ENCODE results near the gene NRDE2.
"Not testable (repeated sequence)": the region's sequence is repeated elsewhere in the genome, so short reads cannot be mapped to it uniquely, and the experiment has no call there.

Gene NRDE2

DNA sequence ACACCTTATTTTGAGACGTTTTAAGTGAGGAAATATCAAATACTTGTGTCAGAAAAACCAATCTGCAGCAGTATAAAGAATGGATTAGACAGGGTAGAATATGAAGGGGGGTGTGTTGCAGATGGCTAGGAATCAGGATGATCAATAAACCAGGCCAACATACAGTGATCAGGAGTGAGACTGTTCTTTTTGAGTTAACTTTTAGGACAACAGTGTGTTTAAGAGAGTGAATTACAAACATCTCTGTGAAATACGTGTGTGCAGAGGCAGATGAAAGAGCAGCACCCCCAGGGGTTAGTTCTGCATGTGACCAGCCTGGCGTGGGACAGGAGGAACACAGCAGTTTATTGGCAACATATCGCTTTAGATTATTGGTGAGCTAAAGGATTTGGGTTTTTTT lies 10.6 kb upstream of the NRDE2 start:
- DNase-seq, result no peak

DNA sequence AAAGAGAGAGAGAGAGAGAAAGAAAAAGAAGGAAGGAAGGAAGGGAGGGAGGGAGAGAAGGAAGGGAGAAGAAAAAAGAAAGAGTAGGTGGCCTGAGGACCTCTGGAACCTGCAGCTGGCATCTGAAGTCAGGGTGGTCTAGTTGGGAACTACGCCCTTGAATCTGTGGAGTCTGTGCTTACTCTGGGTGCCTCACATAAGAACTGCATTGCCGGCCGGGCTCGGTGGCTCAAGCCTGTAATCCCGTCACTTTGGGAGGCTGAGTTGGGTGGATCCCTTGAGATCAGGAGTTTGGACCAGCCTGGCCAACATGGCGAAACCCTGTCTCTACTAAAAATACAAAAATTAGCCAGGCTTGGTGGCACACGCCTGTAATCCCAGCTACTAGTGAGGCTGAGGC lies 10.0 kb upstream of the NRDE2 start:
- DNase-seq, result no peak

DNA sequence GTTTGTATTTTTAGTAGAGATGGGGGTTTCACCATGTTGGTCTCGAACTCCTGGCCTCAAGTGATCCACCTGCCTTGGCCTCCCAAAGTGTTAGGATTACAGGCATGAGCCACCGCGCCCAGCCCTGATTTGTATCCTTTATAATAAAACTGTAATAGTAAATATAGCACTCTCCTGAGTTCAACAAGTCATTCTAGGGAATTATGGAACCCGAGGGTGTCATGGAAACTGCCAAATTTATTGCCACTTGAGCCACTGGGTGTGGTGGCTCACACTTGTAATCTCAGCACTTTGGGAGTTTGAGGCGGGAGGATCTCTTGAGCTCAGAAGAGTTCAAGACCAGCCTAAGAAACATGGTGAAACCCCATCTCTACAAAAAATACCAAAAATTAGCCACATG lies 9.5 kb upstream of the NRDE2 start:
- DNase-seq, result not testable (repeated sequence)

DNA sequence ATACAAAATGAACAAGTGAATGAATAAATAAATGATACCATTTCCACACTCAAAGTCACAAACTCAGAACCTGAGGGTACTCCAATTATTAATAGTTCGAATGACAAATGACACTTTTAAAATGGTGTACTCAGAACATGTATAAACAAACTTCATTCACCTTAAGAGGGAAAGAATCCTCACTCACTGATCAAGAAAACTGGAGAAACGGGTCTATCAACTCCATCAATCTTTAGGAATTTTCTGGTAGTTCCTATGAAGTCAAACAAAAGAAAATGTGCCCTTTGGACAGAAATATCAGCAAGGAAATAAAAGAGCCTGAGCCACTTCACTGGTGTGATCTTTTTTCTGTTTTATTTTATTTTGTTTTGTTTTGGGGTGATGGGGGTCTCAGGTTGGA lies 5.2 kb upstream of the NRDE2 start:
- DNase-seq, result no peak

DNA sequence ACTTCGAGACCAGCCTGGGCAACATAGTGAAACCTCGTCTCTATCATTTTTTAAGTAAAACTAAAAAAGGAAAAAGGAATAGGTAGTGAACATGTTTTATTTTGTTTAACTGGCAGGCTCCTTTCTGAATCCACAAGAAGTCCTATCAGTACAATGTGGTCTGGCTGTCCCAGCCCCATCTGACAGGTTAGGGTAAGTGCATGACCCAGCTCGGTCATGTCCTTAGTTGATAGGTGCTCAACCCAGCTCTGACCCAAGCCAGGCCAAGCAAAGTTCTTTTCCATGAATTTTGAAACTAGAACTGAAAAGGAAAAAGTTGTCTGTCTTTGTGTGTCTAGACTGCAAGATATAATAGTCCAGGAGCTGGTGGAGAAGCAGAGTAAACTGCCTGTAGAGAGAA lies 4.7 kb upstream of the NRDE2 start:
- no peak for DNase-seq

DNA sequence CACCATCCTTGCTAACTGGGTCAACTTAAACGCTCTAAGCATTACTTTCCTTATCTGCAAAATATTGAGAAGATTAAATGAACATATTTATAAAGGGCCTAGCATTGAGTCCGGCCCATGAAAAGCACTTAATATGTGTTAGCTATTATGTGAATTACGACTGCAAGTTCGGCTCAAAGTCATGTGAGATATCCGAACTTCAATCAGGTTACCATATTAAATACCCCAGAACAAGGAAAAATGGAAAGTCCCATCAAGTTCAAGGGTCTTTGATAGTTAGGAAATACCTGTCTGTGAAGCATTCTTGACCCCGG lies 487 bp upstream of the NRDE2 start:
- DNase-seq, result no peak

DNA sequence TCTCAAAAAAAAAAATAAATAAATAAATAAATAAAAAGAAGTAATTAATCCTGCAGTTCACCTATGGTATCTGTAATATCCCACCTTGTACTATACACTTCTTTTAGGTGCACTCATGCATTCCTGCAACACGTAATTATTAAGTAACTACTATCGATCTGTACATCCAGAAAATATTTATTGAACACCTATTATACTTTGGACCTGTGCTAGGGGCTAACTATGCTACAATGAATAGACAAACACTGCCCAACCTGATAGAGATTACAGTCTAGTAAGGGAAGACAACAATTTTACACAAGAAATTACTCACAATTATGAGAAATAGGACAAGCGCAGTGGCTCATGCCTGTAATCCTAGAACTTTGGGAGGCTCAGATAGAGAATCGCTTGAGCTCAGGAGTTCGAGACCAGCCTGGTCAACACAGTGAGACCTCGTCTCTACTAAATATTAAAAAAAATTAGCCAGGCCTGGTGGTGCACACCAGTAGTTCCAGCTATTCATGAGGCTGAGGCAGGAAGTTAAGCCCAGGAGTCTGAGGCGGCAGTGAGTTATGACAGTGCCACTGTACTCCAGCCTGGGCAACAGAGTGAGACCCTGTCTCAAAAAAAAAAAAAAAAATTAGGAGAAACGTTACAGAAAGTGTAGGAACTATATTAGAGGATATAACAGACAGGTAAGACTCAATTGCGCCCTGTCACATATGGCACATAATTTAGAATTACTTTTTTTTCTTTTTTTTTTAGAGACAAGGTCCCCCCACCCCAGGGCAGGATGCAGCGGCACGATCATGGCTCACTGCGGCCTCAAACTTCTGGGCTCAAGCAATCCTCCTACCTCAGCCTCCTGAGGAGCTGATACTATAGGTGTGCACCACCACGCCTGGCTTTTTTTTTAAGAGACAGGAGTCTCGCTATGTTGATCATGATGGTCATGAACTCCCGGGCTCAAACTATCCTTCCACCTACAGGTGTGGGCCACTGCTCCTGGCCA lies 1.2 kb downstream of the NRDE2 start:
- no peak for DNase-seq

DNA sequence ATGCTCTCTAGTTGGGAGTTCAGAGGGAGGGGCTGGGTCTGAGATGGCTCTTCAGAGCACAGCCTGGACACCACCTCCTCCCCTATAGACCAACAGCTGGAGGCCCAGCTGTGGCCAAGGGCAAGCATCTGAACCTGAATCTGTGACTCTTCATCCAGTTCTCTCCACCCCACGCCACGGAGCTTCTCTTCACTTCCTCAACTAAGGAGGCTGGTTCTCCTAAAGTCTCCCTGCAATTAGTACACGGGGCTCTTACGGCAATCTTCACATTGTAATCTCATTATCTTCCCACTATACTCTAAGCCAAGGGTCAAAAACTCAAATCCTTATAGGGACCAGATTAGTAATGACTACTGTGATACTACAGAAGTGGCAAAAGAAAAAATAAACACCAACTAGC lies 9.8 kb downstream of the NRDE2 start:
- DNase-seq, result no peak

DNA sequence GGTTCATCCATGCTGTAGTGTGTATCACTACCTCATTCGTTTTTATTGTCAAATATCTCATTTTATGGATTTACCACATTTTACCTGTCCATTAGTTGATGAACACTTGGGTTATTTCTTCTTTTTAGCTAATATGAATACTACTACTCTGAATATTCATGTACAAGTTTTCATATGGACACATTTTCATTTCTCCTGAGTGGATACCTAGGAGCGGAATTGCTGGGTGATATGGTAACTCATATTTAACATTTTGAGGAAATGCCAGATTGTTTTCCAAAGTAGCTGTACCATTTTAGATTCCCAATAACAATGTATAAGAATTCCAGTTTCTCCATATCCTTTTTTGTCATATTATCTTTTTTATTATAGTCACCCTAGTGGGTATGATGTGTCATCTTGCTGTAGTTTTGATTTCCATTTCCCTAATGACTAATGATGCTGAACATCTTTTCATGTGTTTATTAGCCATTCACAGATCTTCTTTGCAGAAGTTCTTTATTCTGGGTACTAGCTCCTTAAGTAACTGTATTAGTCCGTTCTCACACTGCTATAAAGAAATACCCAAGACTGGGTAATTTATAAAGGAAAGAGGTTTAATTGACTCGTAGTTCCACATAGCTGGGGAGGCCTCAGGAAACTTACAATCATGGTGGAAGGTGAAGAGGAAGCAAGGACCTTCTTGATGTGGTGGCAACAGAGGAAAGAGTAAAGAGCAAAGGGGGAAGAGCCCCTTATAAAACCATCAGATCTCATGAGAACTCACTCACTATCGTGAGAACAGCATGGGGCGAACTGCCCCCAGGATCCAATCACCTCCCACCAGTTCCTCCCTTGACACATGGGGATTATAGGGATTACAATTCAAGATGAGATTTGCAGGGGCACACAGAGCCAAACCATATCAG lies 11.9 kb downstream of the NRDE2 start:
- no peak for DNase-seq

DNA sequence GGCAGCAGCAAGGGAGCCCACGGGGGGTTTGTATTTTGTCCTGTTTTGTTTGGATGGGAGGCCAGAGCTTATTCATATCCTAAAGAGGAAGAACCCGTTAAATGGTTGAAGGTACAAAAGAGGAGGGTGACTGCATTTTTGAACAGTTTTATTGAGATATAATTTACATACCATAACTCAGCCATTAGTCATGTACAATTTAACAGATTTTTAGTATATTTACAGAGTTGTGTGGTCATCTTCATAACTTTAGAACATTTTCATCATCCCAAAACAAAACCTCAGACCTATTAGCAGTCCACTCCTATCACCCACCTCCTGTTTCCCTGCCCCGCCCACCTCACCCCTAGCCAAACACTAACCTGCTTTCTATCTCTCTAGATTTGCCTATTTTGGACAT lies 12.6 kb downstream of the NRDE2 start:
- no peak for DNase-seq

DNA sequence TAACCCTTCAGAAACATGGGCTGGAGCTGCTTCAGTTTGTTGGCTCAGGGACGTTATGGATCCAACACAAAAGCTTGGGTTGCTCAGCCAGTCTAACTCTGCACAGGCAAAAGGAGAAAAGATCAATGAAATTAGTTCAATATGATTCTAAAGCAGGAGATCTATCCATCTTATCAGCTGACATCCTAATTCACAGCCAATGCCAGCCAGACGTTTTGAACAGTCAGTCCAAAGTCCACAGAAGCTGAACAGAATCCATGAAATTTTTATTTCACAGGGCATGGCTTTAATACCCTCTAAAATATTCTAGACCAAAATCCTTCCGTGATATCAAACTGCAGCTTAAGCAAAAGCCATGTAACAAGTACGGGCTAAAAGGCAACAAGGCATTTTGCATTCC lies 13.7 kb downstream of the NRDE2 start:
- DNase-seq, result no peak

DNA sequence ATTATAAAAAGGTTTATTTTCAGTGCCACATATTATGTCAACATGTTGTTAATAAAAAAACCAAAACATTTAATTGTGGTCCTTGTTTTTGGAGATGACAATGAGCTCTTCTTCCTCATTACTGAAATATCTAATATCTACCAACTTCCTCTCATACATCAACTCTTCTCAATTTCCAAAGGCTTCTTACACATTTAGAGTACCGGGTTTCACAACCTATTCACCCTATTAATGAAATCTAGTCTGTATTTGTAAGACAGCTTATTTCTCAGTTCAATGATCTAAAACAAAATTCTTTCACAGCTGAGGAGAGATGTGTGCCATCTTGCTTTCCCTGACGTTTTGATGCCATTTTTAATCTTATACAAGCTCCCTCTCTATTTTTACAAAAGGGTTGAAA lies 14.5 kb downstream of the NRDE2 start:
- DNase-seq, result no peak

DNA sequence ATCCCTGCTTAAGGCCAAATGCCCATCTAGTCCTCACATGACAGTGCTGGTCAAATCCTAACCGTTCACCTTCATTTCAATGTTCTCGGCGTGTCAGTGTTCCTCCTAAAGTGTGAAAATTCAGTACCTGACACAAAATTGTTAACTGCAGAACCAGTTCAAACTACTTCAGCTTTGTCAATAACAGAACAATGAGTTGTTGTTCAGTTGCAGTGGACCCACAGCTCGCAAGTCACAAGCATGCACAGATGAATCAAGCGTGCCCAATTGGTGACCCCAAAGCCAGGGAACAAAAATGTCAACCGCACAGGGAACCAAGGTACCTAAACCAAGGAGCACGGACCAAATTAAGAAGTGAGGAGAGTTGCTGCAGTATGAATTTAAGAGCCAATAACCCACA lies 23.2 kb downstream of the NRDE2 start:
- no peak for DNase-seq

DNA sequence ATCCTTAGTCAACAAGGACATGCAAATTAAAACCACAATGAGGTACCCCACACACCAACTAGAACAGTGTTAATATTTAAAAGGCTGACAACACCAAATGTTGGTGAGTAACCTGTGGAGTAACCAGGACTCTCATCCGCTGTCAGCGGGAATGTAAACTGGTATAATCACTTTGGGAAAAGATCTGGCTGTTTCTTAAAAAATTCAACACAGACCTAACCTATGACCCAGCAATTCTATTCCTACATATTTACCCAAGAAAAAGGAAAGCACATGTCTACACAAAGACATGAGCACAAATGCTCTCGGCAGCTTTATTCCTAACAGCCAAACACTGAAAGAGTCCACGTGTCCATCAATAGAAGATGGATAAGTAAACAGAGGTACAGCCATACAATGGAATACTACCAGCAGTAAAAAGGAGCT lies 26.6 kb downstream of the NRDE2 start:
- DNase-seq, result no peak

DNA sequence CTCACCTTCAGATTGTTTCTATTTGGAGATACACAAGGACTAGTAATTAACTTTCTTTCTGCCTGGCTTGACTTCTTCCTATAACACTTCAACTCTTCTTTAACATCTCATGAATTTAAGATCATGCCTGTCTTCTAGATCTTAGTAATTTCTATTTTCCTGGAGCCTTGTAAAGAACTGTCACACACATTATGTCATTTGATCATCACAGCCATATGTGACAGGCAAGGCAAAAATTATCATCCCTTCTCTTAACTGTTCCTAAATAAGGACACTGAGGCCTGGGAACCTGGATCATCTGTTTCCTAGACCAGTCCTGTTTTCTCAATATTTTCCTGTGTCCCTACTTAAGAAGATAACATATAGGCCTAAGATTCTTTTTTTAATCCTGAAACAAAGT lies 27.2 kb downstream of the NRDE2 start:
- no peak for DNase-seq

DNA sequence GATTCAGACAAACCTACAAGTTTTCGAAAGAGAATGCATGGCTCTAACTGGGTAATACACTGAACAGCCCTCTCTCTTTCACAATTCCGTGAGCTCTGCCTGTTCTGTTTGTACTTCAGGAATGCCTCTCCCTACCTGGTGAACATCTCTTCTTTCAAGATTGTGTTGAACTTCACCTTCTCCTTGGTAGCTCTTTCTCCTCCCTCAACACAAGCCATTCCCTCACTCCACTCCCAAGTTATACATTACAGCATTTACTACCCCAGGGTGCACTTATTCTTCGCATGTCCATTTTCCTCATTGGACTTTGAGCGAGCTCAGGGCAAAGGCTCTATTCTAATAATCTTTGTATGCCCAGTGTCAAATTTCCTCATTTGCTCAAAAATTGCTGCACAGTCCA lies 28.3 kb downstream of the NRDE2 start:
- DNase-seq, result no peak

DNA sequence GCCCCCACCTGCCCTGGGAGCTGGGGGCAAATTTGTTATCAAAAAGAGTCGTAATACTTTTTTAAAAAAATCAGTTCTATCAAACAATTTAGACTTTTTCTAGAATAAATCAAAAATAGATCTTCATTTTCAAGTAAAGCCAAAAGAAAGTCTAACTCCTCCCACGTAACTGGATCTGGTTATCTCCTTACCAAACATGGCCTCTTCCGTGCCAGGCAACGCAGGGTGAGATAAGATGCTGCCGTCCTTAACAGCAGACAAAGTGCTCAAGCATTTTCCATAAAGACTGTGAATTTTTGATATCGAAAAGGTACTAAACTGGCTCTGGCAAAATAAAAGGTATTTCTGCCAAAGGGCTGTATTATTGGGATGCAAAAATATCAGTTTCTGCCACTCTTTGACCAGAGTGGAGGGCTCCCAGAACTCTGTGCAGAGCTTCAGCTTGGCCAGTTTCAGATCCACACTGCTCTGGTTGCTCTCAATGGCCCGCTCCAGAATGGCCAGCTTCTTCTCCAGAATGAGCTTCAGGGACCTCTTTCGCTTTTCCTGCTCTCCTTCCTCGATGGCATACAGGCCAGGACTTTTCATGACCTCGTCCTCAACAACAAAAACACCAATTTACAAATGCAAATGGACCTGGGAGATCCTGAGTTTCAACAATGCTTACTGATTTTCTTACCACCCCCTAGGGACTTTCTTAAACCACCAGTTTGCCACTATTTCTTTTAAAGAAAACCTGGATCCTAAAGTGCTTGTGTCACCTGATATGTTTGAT lies 29.0 kb downstream of the NRDE2 start:
- DNase-seq, result peak; percentile 88

DNA sequence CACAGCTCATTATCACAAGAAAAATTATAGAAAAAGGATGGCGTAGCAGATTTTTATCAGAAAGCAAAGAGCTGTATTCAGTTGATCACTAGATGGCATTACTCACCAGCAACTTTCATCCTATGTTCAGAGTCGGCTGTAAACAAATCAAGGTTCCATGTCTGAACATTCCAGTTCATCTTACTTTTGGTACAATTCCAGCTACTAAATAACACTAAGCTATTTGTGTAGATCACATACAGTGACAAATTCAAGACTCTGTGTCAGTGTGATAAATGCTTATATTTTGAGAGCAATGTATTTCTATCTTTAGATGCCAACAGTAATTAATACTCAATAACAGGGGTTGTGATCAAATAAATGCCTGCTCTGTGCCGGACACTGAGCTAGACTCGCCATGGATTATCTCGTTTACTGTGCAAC lies 30.1 kb downstream of the NRDE2 start:
- peak; percentile 66 for DNase-seq

DNA sequence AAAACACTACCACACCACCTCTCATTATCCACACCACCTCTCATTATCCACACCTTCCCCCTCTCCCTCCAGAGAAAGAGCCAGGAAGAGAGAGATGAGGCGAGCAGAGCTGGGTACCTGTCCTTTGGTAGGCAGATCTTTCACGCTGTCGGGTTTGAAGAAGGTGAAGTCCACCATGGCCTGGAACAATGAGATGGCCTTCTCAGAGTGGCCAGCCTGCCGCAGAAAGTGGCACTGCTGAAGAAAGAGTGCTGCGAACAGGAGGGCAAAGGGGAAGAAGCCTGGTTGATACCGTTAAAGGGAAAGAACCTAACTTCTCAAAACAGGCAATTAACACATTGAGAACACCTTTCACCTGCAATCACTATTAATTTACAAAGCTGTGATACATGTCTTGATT lies 30.6 kb downstream of the NRDE2 start:
- no peak for DNase-seq

DNA sequence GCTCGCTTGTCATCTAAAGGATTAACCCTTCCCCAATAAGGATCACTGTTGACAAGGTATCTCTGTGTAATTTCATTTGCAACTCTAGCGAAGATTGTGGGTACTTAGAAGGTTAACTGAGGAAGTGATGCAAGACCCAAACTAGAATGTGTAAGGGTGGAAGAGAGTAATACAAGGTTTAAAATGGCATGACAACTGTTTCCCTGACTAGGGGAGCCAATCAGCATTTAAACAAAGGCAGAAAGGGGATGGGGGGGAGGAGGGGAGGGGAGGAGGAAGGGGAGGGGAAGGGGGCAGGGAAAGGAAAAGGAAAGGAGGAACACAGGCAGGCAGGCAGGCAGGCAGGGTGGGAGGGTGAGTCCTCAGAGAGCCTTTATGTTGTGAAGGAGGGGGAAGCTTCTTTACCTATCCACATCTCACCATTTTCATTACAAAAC lies 31.1 kb downstream of the NRDE2 start:
- DNase-seq, result no peak

DNA sequence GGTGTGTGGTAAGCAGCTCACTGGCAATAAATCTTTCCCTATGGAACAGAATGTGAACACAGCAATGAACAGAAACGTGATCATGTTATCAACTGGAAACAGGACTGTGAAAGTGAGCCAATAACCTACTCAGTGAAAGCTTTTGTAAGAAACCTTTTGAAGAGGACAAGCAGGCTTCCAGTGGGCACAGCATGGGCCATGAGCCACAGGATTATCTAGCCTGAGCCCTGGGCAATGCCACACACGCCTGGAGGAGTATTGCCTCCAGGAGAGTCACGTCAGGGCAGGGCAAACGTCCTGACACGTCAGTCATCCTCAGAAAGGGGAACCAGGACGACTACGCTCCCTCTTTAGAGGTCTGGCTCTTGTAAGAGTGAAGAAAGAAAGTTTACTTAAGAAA lies 32.3 kb downstream of the NRDE2 start:
- peak; percentile 79 for DNase-seq

DNA sequence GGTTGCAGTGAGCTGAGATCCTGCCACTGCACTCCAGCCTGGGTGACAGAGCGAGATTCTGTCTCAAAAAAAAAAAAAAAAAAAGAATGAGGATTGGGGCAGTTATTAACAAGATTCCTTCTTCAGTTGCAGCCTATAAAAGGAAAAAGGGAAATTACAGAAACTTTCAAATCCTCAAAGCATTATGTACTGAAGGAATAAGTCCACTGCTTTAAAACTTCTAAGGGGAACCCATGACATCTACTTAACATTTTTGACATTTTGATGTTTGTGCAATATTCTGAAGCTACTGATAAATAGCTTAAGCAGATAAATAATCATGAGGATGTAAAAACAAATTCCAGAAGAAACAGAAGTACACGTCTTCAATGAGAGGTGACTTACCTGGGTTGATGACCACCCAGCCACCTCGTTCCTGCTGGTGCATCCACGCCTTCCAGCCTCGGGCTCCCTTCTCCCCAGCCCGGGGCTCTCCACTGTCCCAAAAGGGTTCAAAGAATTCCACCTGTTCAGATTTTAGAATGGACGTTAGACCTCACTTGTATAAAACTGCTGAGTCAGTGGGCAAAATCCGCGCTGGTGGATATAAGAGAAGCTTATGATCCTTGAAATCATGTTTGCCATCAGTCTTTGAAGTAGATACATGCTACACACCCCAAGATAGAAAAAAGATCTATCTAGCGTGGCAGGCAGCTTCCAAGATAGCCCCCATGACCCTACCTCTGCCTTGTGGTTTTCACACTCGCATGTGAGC lies 33.7 kb downstream of the NRDE2 start:
- DNase-seq, result no peak

Data from hematopoietic multipotent progenitor cell treated with erythropoietin and hydrocortisone succinate and interleukin-3 and kit ligand, for 8 days (in vitro differentiated cells).